AG04450 (cell line): ENCODE results near the gene CDK11A. TPM values are rescaled to one million over a fixed set of nuclear protein-coding genes. Genes with fewer than 3 reads are reported as not detected.
"Not testable (repeated sequence)": the region's sequence is repeated elsewhere in the genome, so short reads cannot be mapped to it uniquely, and the experiment has no call there.

ENCODE experiments used
- CTCF ChIA-PET: fragments of 300-600, 350-600 bp; formaldehyde crosslinking; extraction: SDS; loops from one replicate; lab custom pipeline; 2022; ENCODE audit warnings: antibody characterized with exemption, inconsistent platforms; lab: Charles Lee
- POLR2A ChIA-PET: fragments of 350-600 bp; formaldehyde crosslinking; extraction: SDS; loops from one replicate; lab custom pipeline; 2021; ENCODE audit warnings: antibody characterized with exemption, inconsistent platforms; lab: Yijun Ruan, JAX
- DNase-seq: peaks from one replicate; pipeline ENCODE4 v3.0.0-alpha.2; 2011; ENCODE audit warnings: low read depth, low spot score
- H3K27ac ChIP-seq: one replicate; pipeline ENCODE4 v1.5.1; 2012; ENCODE audit warnings: low read depth, low read length, control low read depth
- H3K27me3 ChIP-seq: one replicate; pipeline ENCODE4 v1.6.0; 2012; ENCODE audit warnings: low read length; ENCODE audit not compliant: control insufficient read depth, insufficient read depth
- H3K4me3 ChIP-seq: 2 replicates; pipeline ENCODE4 v1.5.1; 2011; ENCODE audit warnings: mild to moderate bottlenecking, low read depth, low read length, control low read depth
- H3K9me3 ChIP-seq: 2 replicates; pipeline ENCODE4 v1.5.1; 2012; ENCODE audit warnings: low read length; ENCODE audit not compliant: control insufficient read depth, insufficient read depth
- polyA plus RNA-seq: library from polyadenylated mRNA; depleted of rRNA; stranded (reverse); fragments of >200 nt; gene quantifications from 2 replicates; pipeline ENCODE4 v1.2.3, GENCODE V29; 2011
- TF ChIP-seq, protein P1 (sequence below): IDR thresholded peaks from 2 replicates; pipeline ENCODE4 v1.5.1; 2011; ENCODE audit warnings: low read depth, low read length, control low read depth, inconsistent platforms

CDK11A gene
- polyA plus RNA-seq, 1 experiment = 6.0 TPM

DNA sequence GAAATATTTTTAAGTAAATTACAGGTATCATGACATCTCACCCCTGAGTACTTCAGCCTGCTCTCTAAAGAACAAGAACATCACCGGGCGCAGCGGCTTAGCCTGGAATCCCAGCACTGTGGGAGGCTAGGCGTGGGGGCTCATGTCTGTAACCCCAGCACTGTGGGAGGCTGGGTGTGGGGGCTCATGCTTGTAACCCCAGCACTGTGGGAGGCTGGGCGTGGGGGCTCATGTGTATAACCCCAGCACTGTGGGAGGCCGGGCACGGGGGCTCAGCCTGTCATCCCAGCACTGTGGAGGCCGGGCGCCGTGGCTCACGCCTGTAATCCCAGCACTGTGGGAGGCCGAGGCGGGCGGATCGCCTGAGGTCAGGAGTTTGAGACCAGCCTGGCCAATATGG, 57.6 kb downstream of the CDK11A start:
- POLR2A ChIA-PET = no interaction called here
- CTCF ChIA-PET = interaction anchor here (1.6 kb wide), 1 partner anchor 12 kb away, joined by 5 read pairs; no protein-coding TSS in a partner anchor
- no peaks in the 10 kb centered on the region for H3K9me3 ChIP-seq
- no peak overlapping the region for H3K27ac ChIP-seq
- no peaks in the 10 kb centered on the region for H3K27me3 ChIP-seq
- no peak for DNase-seq
- H3K4me3 ChIP-seq = no peak overlapping the region
- TF ChIP-seq, protein P1, sequence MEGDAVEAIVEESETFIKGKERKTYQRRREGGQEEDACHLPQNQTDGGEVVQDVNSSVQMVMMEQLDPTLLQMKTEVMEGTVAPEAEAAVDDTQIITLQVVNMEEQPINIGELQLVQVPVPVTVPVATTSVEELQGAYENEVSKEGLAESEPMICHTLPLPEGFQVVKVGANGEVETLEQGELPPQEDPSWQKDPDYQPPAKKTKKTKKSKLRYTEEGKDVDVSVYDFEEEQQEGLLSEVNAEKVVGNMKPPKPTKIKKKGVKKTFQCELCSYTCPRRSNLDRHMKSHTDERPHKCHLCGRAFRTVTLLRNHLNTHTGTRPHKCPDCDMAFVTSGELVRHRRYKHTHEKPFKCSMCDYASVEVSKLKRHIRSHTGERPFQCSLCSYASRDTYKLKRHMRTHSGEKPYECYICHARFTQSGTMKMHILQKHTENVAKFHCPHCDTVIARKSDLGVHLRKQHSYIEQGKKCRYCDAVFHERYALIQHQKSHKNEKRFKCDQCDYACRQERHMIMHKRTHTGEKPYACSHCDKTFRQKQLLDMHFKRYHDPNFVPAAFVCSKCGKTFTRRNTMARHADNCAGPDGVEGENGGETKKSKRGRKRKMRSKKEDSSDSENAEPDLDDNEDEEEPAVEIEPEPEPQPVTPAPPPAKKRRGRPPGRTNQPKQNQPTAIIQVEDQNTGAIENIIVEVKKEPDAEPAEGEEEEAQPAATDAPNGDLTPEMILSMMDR = no peak

GRCh38 chr1:1665815-1666251, 58.3 kb downstream of the CDK11A start:
- Histone ChIP-seq H3K27ac (no peak overlapping the region), H3K27me3 (no peaks in the 10 kb centered on the region), H3K9me3 (no peaks in the 10 kb centered on the region), H3K4me3 (no peak overlapping the region)
- TF ChIP-seq, protein P1 = peak; percentile 43
- DNase-seq = no peak
- POLR2A ChIA-PET = no interaction called here
- CTCF ChIA-PET = interaction anchor here (1.6 kb wide), 1 partner anchor 13 kb away, joined by 5 read pairs; no protein-coding TSS in a partner anchor

GRCh38 chr1:1664941-1665814, 59.0 kb downstream of the CDK11A start:
- no peak overlapping the region for H3K27ac ChIP-seq
- no peak overlapping the region for H3K4me3 ChIP-seq
- CTCF ChIA-PET = interaction anchor here (1.6 kb wide), 1 partner anchor 14 kb away, joined by 5 read pairs; no protein-coding TSS in a partner anchor
- TF ChIP-seq, protein P1 = no peak
- H3K27me3 ChIP-seq = no peaks in the 10 kb centered on the region
- no peaks in the 10 kb centered on the region for H3K9me3 ChIP-seq
- POLR2A ChIA-PET = no interaction called here
- DNase-seq = no peak

DNA sequence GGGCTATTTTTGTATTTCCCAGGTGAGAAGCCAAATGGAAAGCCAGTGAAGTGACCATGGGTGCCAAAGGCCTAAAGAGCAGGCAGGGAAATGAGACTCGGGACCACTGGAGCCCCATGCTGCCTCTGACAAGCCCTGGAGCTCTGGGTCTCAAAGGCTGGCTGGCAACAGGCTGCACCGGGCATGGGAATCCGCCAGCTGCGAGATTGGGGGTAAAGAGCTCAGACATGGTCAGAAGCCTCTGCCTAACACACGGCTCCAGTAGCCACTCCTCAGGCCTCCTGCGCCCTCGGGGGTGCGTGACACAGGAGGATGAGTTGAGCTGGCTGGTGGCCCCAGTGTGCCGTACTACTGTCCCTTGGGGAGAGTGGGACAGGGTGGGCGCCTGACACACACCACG, 59.8 kb downstream of the CDK11A start:
- POLR2A ChIA-PET, DNase-seq, CTCF ChIA-PET, H3K27ac ChIP-seq, H3K27me3 ChIP-seq, H3K4me3 ChIP-seq, H3K9me3 ChIP-seq: not testable (repeated sequence)

DNA sequence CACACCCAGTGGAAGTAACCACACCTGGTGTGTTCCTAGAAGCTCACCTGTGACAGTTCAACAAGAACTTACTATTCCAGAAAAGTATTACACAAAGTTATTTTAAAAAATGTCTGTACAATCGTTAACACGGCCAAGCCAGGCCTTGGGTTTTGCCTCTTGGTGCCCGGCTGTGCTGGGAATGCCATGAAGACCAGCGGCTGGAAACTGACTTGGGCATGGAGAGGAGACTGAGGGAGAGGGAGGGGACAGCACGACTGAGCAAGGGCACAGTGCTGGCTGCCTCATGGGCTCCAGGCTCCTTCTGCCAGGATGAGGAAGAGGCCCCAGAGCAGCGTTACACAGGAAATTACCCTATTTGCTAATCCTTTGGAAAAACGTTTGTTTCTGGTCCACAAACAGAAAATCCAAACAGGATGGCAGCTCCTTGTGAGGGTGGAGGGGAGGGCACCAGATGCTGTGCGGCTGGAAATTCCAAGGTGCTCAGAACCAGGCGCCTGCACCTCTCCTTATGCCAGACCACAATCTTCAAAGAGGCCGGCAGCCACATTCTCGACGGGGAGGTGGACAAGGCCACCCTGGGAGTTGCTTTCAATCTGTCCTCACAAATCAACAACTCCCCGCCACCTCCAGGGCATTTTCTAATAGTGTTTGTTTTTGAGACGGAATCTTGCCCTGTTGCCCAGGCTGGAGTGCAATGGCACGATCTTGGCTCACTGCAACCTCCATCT, 61.2 kb downstream of the CDK11A start:
- CTCF ChIA-PET = not testable (repeated sequence)

GRCh38 chr1:1662392-1662791, 61.8 kb downstream of the CDK11A start:
- H3K9me3 ChIP-seq, H3K27me3 ChIP-seq, POLR2A ChIA-PET, CTCF ChIA-PET, H3K4me3 ChIP-seq, DNase-seq: not testable (repeated sequence)
- peak overlapping the region; percentile 61 for H3K27ac ChIP-seq

More for the DNA sequence above, 61.2 kb downstream of the CDK11A start:
- H3K9me3 ChIP-seq, H3K4me3 ChIP-seq, DNase-seq, POLR2A ChIA-PET, H3K27me3 ChIP-seq: not testable (repeated sequence)
- H3K27ac ChIP-seq = peak overlapping the region; percentile 61
